ENCODE measurements around the gene MEGF11.

MEGF11 gene

GRCh38 chr15:66126031-66126441, 127.5 kb downstream of the MEGF11 start:
- DNase-seq (ENCODE audit: low spot score in 2 of 2), result peak; percentile 85
- Histone ChIP-seq H3K36me3 (replicated peaks) (no peaks in the 10 kb centered on the region), H3K27me3 (ENCODE audit: low read depth) (peaks cover 98% of the 10 kb centered on the region)

DNA sequence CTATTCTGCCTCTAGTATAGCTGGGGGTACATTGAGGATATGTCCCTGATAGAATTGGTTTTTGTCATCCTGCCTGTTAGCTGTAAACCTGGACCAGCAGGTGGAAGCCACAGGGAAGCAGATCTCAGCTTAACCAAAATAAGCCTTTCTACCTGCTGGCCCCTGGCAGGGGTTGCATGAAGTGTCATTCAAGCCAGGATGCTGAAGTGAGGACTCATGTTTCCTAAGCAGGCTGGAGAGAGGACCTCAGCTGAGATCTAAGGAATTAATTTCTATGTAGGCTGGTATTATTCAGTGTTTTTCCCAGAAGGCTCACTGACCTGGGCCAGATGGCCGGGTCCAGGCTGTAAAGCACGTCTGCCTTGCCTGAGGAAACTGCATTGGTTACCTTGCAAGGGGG, 128.9 kb downstream of the MEGF11 start:
- Histone ChIP-seq H3K4me1 (no peaks in the 10 kb centered on the region), H3K9me3 (no peaks in the 10 kb centered on the region), H3K36me3 (replicated peaks) (no peaks in the 10 kb centered on the region), H3K4me3 (no peak overlapping the region), H3K27me3 (ENCODE audit: low read depth) (peaks cover 99% of the 10 kb centered on the region)
- in situ Hi-C loops (cut with MboI; ENCODE audit: low sequenced_read_pairs), result no loop called here
- DNase-seq (ENCODE audit: low spot score in 2 of 2), result no peak

More at GRCh38 chr15:66126031-66126441, 127.5 kb downstream of the MEGF11 start:
- Histone ChIP-seq H3K4me1 (no peaks in the 10 kb centered on the region), H3K4me3 (no peak overlapping the region), H3K9me3 (no peaks in the 10 kb centered on the region)
- in situ Hi-C loops (cut with MboI; ENCODE audit: low sequenced_read_pairs), result no loop called here

DNA sequence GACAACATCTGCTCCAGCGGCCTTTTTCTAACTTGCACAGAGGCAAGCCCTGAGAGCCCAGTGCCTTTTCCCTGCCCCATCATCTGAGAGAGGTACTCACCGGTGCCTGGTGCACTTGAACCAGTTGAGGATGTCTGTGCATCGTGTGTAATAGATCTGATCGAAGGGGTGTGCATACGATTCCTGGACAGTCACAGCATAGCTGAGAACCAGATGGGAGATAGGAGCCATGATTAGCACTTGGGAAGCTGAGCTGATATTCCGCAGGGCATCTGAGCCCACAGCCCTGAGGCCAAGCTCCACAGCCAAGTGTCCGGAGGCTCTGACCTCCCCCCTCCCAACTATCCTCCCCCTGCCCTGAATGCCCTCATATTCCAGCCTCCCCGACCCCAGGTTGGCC, 129.8 kb downstream of the MEGF11 start:
- Histone ChIP-seq H3K36me3 (replicated peaks) (no peaks in the 10 kb centered on the region), H3K27me3 (ENCODE audit: low read depth) (peaks cover 99% of the 10 kb centered on the region)

GRCh38 chr15:66120422-66120821, 133.1 kb downstream of the MEGF11 start:
- H3K9me3 ChIP-seq, result no peaks in the 10 kb centered on the region; the same call in 1 of the 2 replicates

More for the DNA sequence above, 129.8 kb downstream of the MEGF11 start:
- in situ Hi-C loops (cut with MboI; ENCODE audit: low sequenced_read_pairs), result no loop called here
- no peak overlapping the region for H3K4me3 ChIP-seq
- H3K9me3 ChIP-seq, result no peaks in the 10 kb centered on the region
- no peaks in the 10 kb centered on the region for H3K4me1 ChIP-seq
- no peak for DNase-seq (ENCODE audit: low spot score in 2 of 2)

DNA sequence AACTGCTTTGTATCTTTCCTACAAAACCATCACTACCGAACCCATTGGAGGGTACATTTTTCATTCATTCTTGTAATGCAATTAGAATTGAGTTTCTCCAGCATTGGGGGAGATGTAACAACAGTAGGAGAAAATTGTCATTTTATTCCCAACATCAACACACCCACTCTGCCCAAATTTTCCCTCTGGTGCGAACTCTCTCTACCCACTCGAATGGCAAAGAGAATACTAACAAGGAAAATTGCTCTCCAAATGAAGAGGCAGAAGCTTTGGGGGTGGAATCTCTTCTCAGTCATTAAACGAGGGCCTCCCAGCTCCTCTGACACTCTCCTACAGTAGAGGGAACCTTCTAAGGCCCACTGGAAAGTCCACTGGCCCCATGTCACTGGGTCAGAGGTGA, 135.7 kb downstream of the MEGF11 start:
- H3K27me3 ChIP-seq (ENCODE audit: low read depth), result peaks cover 99% of the 10 kb centered on the region
- no peaks in the 10 kb centered on the region for H3K36me3 ChIP-seq (replicated peaks)
- no peaks in the 10 kb centered on the region for H3K4me1 ChIP-seq
- no peak for DNase-seq (ENCODE audit: low spot score in 2 of 2)
- in situ Hi-C loops (cut with MboI; ENCODE audit: low sequenced_read_pairs), result no loop called here
- H3K4me3 ChIP-seq, result no peak overlapping the region
- no peaks in the 10 kb centered on the region; the same call in 1 of the 2 replicates for H3K9me3 ChIP-seq

More at GRCh38 chr15:66120422-66120821, 133.1 kb downstream of the MEGF11 start:
- Histone ChIP-seq H3K4me1 (no peaks in the 10 kb centered on the region), H3K36me3 (replicated peaks) (no peaks in the 10 kb centered on the region), H3K4me3 (no peak overlapping the region), H3K27me3 (ENCODE audit: low read depth) (peaks cover 99% of the 10 kb centered on the region)
- in situ Hi-C loops (cut with MboI; ENCODE audit: low sequenced_read_pairs), result no loop called here
- no peak for DNase-seq (ENCODE audit: low spot score in 2 of 2)

GRCh38 chr15:66115568-66116206, 137.9 kb downstream of the MEGF11 start:
- in situ Hi-C loops (cut with MboI; ENCODE audit: low sequenced_read_pairs), result no loop called here
- DNase-seq (ENCODE audit: low spot score in 2 of 2), result no peak
- no peaks in the 10 kb centered on the region for H3K36me3 ChIP-seq (replicated peaks)
- no peaks in the 10 kb centered on the region for H3K4me1 ChIP-seq
- H3K27me3 ChIP-seq (ENCODE audit: low read depth), result peaks cover 100% of the 10 kb centered on the region
- no peaks in the 10 kb centered on the region; the same call in 1 of the 2 replicates for H3K9me3 ChIP-seq
- H3K4me3 ChIP-seq, result no peak overlapping the region

GRCh38 chr15:66114863-66115425, 138.6 kb downstream of the MEGF11 start:
- in situ Hi-C loops (cut with MboI; ENCODE audit: low sequenced_read_pairs), result no loop called here
- H3K4me3 ChIP-seq, result no peak overlapping the region
- peaks cover 100% of the 10 kb centered on the region for H3K27me3 ChIP-seq (ENCODE audit: low read depth)
- H3K4me1 ChIP-seq, result no peaks in the 10 kb centered on the region
- no peak for DNase-seq (ENCODE audit: low spot score in 2 of 2)
- H3K9me3 ChIP-seq, result no peaks in the 10 kb centered on the region; the same call in 1 of the 2 replicates
- H3K36me3 ChIP-seq (replicated peaks), result no peaks in the 10 kb centered on the region

DNA sequence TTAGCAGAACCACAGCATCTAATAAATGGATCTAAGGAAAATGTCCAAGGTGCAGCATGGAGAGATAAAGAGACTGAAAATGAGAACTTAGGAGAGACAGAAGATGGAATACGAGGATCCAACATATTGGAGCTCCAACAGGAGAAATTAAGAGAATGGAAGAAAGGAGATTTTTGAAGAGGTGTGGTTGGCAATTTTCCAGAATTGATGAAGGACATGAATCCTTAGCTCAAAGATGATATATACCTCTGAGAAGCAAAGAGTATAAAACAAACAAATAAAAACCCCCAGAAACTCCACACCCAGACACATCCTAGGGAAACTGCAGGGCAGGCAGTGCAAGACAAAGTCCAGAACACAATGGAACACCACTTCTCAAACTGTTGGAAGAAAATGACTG, 141.2 kb downstream of the MEGF11 start:
- Histone ChIP-seq H3K36me3 (replicated peaks) (no peaks in the 10 kb centered on the region), H3K4me1 (no peaks in the 10 kb centered on the region), H3K9me3 (no peaks in the 10 kb centered on the region; the same call in 1 of the 2 replicates), H3K4me3 (no peak overlapping the region), H3K27me3 (ENCODE audit: low read depth) (peaks cover 100% of the 10 kb centered on the region)
- DNase-seq (ENCODE audit: low spot score in 2 of 2), result no peak
- in situ Hi-C loops (cut with MboI; ENCODE audit: low sequenced_read_pairs), result no loop called here

GRCh38 chr15:66111363-66111762, 142.2 kb downstream of the MEGF11 start:
- H3K4me3 ChIP-seq, result no peak overlapping the region
- peaks cover 3% of the 10 kb centered on the region for H3K4me1 ChIP-seq
- H3K36me3 ChIP-seq (replicated peaks), result no peaks in the 10 kb centered on the region
- no peak for DNase-seq (ENCODE audit: low spot score in 2 of 2)
- no peaks in the 10 kb centered on the region; the same call in 1 of the 2 replicates for H3K9me3 ChIP-seq
- in situ Hi-C loops (cut with MboI; ENCODE audit: low sequenced_read_pairs), result no loop called here
- H3K27me3 ChIP-seq (ENCODE audit: low read depth), result peaks cover 100% of the 10 kb centered on the region

DNA sequence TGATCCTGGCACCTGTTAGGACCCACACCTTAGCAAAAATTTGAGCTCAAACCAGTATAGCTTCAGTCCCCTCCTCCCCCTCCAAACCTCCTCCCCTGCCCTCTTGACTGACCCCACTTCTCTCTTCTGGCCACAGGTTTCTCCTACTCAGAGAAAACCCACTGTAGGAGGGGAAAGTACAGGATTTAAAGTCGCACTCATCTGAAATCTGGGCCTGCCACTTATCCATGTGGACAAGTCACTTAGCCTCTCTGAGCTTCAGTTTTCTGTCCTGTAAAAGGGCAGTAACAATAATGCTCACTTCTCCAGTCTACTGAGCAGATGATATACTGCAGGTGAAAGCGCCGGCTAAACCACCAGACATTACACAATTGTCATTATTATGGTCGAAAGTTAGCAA, 142.7 kb downstream of the MEGF11 start:
- Histone ChIP-seq H3K9me3 (no peaks in the 10 kb centered on the region), H3K36me3 (replicated peaks) (no peaks in the 10 kb centered on the region), H3K4me1 (peaks cover 8% of the 10 kb centered on the region), H3K27me3 (ENCODE audit: low read depth) (peaks cover 98% of the 10 kb centered on the region), H3K4me3 (no peak overlapping the region)
- DNase-seq (ENCODE audit: low spot score in 2 of 2), result no peak
- in situ Hi-C loops (cut with MboI; ENCODE audit: low sequenced_read_pairs), result no loop called here

DNA sequence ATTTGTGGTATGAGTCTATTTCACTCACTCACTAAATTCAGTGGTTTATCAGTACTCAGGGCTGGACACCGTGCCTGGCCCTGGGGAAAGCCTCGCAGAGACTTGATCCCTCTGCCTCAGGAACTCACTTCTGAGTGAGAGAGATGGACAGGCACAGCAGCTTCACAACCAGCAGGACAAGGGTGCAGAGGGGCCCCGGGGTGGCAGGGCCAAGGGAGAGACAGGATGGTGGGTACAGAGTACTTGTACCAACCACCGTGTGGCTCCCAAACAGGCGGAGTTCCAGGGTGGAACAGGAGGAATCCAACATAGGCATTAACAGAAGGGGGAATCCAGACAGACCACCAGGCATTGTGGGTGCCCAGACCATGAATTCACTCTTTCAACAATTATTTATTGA, 143.7 kb downstream of the MEGF11 start:
- no peaks in the 10 kb centered on the region for H3K9me3 ChIP-seq
- no peak for DNase-seq (ENCODE audit: low spot score in 2 of 2)
- peaks cover 15% of the 10 kb centered on the region for H3K4me1 ChIP-seq
- no peak overlapping the region for H3K4me3 ChIP-seq
- in situ Hi-C loops (cut with MboI; ENCODE audit: low sequenced_read_pairs), result no loop called here
- peaks cover 89% of the 10 kb centered on the region for H3K27me3 ChIP-seq (ENCODE audit: low read depth)
- no peaks in the 10 kb centered on the region for H3K36me3 ChIP-seq (replicated peaks)

- no peak for DNase-seq (ENCODE audit: low spot score in 2 of 2)
- Histone ChIP-seq H3K9me3 (no peaks in the 10 kb centered on the region), H3K36me3 (replicated peaks) (no peaks in the 10 kb centered on the region), H3K4me3 (no peak overlapping the region), H3K4me1 (peaks cover 19% of the 10 kb centered on the region), H3K27me3 (ENCODE audit: low read depth) (peaks cover 89% of the 10 kb centered on the region)
- in situ Hi-C loops (cut with MboI; ENCODE audit: low sequenced_read_pairs), result no loop called here
These were observed 144.9 kb downstream of the MEGF11 start for GRCh38 chr15:66108483-66109265.

DNA sequence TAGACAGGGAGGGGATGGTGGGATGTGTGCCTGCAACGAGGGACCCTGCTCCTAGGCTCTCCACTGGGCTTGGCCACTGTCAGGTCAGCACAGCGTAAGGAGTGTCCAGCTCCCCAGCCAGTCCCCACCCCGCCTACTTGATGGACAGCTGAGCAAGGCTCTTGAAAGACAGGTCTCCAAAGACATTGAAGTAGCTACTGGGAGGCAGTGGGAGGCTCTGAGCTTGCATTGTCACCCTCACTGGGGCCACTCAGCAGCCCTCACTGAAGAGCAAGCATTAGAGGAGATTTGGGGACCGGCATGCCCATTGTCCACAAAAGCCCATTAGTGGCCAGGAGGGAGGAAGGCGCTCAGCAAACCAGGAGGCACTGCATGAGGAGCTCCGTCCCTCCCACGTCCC, 146.5 kb downstream of the MEGF11 start:
- Histone ChIP-seq H3K36me3 (replicated peaks) (no peaks in the 10 kb centered on the region), H3K4me3 (no peak overlapping the region), H3K9me3 (no peaks in the 10 kb centered on the region), H3K4me1 (peaks cover 19% of the 10 kb centered on the region), H3K27me3 (ENCODE audit: low read depth) (peaks cover 88% of the 10 kb centered on the region)
- no peak for DNase-seq (ENCODE audit: low spot score in 2 of 2)
- in situ Hi-C loops (cut with MboI; ENCODE audit: low sequenced_read_pairs), result no loop called here
